ENCODE measurements around the gene MAD1L1.

MAD1L1 gene

DNA sequence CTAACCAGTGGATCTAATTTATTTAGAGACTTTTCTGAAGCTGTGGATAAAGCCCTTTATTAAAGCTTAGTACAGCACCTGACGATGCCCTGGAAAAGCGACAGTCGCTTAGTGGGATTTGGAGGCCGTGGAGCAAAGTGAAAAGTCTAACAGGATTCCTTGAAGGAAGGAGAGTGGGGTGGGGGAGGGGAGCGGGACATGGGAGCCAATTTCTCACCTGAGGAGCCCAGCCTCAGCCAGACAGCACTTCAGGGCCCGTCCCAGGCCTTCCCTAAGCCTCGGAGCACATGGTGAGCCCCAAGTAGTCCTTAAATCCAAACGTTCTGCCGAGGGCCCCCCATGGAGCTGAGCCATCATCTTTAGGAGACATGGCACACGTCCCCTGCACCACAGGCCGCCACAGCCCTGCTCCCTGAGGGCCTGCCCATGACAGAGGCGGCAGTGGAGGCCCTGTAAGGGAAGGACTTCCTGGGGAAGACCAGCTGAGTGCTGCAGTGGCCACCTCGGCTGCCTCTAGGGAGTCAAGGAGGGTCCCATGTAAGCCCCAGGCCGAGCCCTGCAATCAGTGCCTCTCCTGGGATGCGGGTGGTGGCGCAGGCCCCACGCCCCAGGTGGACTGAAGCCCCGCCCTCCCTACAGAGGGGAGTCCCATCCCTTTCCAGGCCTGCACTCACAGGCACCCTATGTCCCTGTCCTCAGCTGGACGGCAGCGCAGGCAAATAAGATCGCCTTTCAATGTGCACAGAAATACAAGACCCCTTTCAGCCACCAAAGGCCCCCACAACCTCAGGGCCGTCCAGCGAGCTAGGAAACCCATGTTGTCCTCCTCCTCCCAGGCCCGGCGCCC, 187.0 kb downstream of the MAD1L1 start:
- Histone ChIP-seq H3K27me3 (ENCODE audit: control insufficient read depth, insufficient read depth, low read length) (no peaks in the 10 kb centered on the region), H3K4me3 (ENCODE audit: low read depth, low read length) (no peak overlapping the region), H3K4me1 (ENCODE audit: control insufficient read depth, insufficient read depth, low read length) (no peaks in the 10 kb centered on the region), H3K9ac (ENCODE audit: low read depth, low read length) (no peak overlapping the region), H3K36me3 (ENCODE audit: control insufficient read depth, insufficient read depth, low read length) (peaks cover 8% of the 10 kb centered on the region), H3K9me3 (ENCODE audit: control insufficient read depth, insufficient read depth, low read length) (no peaks in the 10 kb centered on the region)

DNA sequence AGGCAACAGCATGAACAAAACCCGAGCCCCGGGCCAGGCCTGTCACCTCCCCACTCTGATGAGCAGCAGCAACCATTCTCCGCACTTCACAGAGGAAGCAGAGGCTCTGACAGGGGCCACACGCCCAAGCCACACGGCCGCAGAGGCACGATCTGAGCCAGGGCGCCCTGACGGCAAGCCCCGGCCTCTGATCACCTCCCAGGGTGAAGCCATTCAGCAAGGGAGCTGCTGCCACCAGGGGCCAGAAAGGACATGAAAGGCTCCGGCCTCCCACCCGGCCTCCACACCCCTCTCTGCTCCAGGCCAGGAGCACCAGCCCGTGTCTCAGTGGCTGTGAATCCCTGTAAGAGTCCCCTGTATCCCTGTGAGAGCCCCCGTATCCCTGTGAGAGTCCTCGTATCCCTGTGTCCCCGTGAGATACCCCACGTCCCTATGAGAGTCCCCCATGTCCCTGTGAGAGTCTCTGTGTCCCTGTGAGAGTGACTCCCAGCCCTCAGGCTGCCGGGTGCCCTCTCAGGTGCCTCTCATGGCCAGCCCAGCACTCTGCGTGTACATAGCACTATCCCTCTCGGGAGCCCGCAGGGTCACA, 187.8 kb downstream of the MAD1L1 start:
- Histone ChIP-seq H3K27me3 (ENCODE audit: control insufficient read depth, insufficient read depth, low read length) (no peaks in the 10 kb centered on the region), H3K9ac (ENCODE audit: low read depth, low read length) (no peak overlapping the region), H3K4me1 (ENCODE audit: control insufficient read depth, insufficient read depth, low read length) (no peaks in the 10 kb centered on the region), H3K36me3 (ENCODE audit: control insufficient read depth, insufficient read depth, low read length) (peaks cover 8% of the 10 kb centered on the region), H3K9me3 (ENCODE audit: control insufficient read depth, insufficient read depth, low read length) (no peaks in the 10 kb centered on the region), H3K4me3 (ENCODE audit: low read depth, low read length) (no peak overlapping the region)

DNA sequence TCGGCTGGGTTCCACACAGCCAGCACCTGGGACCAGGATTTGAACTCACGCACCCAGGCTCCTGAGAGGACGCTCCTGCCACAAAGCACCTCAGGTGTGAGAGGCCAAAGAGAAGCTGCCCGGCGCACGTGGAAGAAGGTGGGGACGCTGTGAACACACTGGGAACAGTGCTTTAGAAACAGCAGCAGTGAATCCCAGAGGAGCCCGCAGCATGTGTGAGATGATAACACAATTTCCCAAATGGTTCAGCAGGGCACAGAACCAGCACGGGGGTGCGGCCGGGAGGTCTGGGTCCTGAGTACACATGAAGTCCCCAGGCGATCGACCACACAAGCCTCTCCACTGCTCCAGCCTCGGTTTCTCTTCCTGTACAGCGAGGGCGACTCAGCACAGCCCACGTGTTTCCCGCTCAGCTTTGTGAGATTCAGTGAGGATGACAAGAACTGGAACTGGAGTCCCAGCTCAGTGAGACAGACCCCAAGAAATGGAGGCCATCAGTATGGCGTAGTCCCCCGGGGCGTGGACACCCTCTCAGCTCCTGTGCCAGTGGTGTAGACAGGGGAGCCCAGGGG, 188.3 kb downstream of the MAD1L1 start:
- no peaks in the 10 kb centered on the region for H3K27me3 ChIP-seq (ENCODE audit: control insufficient read depth, insufficient read depth, low read length)
- no peak overlapping the region for H3K4me3 ChIP-seq (ENCODE audit: low read depth, low read length)
- no peaks in the 10 kb centered on the region for H3K4me1 ChIP-seq (ENCODE audit: control insufficient read depth, insufficient read depth, low read length)
- H3K36me3 ChIP-seq (ENCODE audit: control insufficient read depth, insufficient read depth, low read length): peaks cover 8% of the 10 kb centered on the region
- no peak overlapping the region for H3K9ac ChIP-seq (ENCODE audit: low read depth, low read length)
- H3K9me3 ChIP-seq (ENCODE audit: control insufficient read depth, insufficient read depth, low read length): no peaks in the 10 kb centered on the region

DNA sequence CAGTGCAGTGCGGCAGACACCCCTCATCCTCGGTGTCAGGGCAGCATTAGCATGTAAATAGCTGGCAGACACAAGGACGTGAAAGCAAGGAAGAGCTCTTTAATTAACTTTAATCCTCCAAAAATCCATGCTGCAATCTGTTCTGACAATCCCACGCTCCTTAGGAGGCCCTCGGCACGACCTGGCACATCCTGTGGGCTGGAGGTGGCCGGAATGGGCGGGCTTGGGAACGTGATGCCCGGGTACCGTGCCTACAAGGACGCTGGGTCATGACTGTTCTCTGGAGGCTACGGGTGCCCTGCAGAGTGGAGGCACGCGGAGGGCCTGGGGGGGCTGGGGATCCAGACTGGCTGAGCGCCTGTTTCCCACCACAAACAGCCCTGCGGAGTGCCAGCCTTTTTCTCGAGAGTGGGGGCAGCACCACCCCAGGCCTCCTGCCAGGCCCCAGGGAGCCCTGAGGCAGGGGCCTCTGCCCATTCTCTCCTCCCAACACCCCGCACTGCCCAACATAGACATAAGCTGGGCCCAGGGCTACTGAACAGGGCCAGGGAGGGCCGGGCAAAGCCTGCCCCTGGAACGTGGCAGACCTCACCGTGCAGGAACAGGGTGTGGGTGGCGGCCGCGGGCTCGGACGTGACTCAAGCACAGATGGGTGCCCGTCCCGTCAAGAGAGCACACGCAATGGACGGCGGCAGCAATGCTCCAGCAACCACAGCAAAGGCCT, 189.3 kb downstream of the MAD1L1 start:
- H3K9ac ChIP-seq (ENCODE audit: low read depth, low read length): no peak overlapping the region
- H3K27me3 ChIP-seq (ENCODE audit: control insufficient read depth, insufficient read depth, low read length): no peaks in the 10 kb centered on the region
- H3K4me1 ChIP-seq (ENCODE audit: control insufficient read depth, insufficient read depth, low read length): no peaks in the 10 kb centered on the region
- no peak overlapping the region for H3K4me3 ChIP-seq (ENCODE audit: low read depth, low read length)
- H3K36me3 ChIP-seq (ENCODE audit: control insufficient read depth, insufficient read depth, low read length): peaks cover 8% of the 10 kb centered on the region
- no peaks in the 10 kb centered on the region for H3K9me3 ChIP-seq (ENCODE audit: control insufficient read depth, insufficient read depth, low read length)

DNA sequence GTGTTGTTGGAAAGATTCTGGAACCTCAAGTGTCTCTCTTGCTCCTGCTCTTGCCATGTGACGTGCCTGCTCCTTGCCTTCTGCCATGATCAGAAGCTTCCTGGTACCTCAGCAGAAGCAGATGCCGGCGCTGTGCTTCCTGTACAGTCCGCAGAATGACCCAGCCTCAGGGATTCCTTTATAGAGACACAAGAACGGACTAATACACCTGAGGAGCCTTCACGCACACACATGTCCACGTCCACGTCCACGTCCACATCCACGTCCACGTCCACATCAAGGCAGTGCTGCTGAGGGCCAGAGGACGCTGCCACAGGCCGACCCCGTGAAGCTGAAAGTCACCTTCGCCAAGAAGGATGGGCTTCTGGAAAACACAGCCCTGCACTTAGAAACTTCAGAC, 190.1 kb downstream of the MAD1L1 start:
- no peak overlapping the region for H3K9ac ChIP-seq (ENCODE audit: low read depth, low read length)
- H3K9me3 ChIP-seq (ENCODE audit: control insufficient read depth, insufficient read depth, low read length): no peaks in the 10 kb centered on the region
- peaks cover 8% of the 10 kb centered on the region for H3K36me3 ChIP-seq (ENCODE audit: control insufficient read depth, insufficient read depth, low read length)
- no peaks in the 10 kb centered on the region for H3K27me3 ChIP-seq (ENCODE audit: control insufficient read depth, insufficient read depth, low read length)
- H3K4me3 ChIP-seq (ENCODE audit: low read depth, low read length): no peak overlapping the region
- no peaks in the 10 kb centered on the region for H3K4me1 ChIP-seq (ENCODE audit: control insufficient read depth, insufficient read depth, low read length)

DNA sequence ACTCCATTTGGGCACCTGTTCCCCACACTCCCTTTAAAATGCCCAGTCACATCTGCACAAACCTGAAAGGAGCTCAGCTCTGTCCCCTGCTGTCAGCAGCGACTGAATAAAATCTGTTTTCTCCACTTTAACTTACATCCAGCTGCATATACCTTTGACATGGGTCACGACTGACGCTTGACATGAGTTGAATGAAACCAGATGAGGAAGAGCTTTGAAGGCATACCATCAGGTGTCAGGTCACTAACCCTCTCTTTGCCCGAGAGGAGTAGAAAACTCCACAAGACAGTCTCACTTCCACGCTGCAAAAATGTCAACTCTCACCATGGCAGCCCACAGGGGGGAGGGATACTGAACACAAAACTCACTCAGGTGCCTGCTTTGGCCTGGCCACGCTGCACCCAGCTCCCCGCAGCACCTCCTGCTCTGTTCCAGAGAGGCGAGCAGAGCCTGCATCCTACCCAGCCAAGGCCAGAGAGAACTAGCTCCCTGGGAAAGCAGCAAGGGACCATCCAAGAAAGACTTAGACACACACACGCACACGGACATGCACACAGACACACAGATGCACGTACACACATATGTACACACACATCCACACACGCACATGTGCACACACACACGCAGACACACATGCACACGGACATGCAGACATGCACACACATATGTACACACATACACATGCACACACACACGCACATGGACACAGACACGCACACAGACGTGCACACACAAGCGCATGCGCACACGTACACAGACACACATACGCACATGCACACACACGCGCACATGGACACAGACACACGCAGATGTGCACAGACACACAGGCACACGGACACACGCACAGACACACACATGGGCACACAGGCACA, 191.0 kb downstream of the MAD1L1 start:
- Histone ChIP-seq H3K27me3 (ENCODE audit: control insufficient read depth, insufficient read depth, low read length) (no peaks in the 10 kb centered on the region), H3K4me1 (ENCODE audit: control insufficient read depth, insufficient read depth, low read length) (no peaks in the 10 kb centered on the region), H3K9ac (ENCODE audit: low read depth, low read length) (no peak overlapping the region), H3K9me3 (ENCODE audit: control insufficient read depth, insufficient read depth, low read length) (no peaks in the 10 kb centered on the region), H3K4me3 (ENCODE audit: low read depth, low read length) (no peak overlapping the region), H3K36me3 (ENCODE audit: control insufficient read depth, insufficient read depth, low read length) (peaks cover 8% of the 10 kb centered on the region)

DNA sequence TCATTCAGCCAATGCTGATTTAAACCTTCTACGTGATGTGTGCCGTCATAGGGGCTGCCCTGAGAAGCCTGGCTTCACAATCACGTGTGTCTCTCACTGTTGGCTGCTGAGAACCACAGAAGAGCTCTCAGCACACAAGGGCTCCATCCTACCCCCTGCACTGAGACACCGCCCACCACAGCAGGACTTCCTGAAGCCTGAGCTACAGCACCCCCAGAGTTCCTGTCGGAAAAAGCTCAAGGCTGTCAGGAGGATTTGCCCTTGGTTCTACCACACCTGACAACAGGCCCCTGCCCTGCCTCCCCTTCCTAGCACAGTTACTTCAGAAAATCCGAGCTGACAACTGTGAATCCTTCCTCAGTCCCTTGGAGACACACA, 191.9 kb downstream of the MAD1L1 start:
- peaks cover 8% of the 10 kb centered on the region for H3K36me3 ChIP-seq (ENCODE audit: control insufficient read depth, insufficient read depth, low read length)
- no peaks in the 10 kb centered on the region for H3K9me3 ChIP-seq (ENCODE audit: control insufficient read depth, insufficient read depth, low read length)
- H3K9ac ChIP-seq (ENCODE audit: low read depth, low read length): no peak overlapping the region
- no peaks in the 10 kb centered on the region for H3K27me3 ChIP-seq (ENCODE audit: control insufficient read depth, insufficient read depth, low read length)
- H3K4me1 ChIP-seq (ENCODE audit: control insufficient read depth, insufficient read depth, low read length): no peaks in the 10 kb centered on the region
- H3K4me3 ChIP-seq (ENCODE audit: low read depth, low read length): no peak overlapping the region

DNA sequence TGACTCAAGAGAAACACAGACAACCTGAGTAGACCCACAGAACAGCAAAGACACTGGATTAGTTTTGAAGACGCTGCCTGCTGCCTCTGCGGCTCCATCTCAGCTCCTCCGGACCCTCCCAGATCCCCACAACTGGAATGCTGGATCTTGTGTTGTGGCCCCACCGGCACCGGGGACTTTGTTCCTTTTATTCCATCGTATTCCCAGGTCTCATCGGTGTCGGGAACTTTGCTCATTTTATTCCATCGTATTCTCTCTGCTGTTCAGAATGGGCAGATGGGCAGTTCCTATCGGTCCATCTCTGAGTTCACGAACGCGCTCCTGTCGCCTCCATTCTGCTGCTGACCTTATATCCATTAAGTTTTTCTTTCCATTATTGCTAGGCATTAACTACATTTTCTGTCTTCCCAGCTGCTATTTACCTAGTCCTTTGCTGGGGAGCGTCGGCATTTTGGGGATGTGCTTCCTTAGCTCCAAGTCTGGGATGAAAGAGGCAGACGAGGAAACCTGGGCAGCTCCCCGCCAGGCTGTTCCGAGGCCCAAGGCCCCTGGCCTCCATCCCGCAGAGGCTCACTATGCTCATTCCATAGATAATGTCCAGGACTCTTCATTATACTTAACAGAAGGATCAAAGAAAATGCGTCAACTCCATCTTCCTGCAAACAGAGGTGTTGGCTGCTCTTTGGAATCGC, 192.4 kb downstream of the MAD1L1 start:
- Histone ChIP-seq H3K9ac (ENCODE audit: low read depth, low read length) (no peak overlapping the region), H3K4me1 (ENCODE audit: control insufficient read depth, insufficient read depth, low read length) (no peaks in the 10 kb centered on the region), H3K36me3 (ENCODE audit: control insufficient read depth, insufficient read depth, low read length) (peaks cover 8% of the 10 kb centered on the region), H3K9me3 (ENCODE audit: control insufficient read depth, insufficient read depth, low read length) (no peaks in the 10 kb centered on the region), H3K27me3 (ENCODE audit: control insufficient read depth, insufficient read depth, low read length) (no peaks in the 10 kb centered on the region), H3K4me3 (ENCODE audit: low read depth, low read length) (no peak overlapping the region)

DNA sequence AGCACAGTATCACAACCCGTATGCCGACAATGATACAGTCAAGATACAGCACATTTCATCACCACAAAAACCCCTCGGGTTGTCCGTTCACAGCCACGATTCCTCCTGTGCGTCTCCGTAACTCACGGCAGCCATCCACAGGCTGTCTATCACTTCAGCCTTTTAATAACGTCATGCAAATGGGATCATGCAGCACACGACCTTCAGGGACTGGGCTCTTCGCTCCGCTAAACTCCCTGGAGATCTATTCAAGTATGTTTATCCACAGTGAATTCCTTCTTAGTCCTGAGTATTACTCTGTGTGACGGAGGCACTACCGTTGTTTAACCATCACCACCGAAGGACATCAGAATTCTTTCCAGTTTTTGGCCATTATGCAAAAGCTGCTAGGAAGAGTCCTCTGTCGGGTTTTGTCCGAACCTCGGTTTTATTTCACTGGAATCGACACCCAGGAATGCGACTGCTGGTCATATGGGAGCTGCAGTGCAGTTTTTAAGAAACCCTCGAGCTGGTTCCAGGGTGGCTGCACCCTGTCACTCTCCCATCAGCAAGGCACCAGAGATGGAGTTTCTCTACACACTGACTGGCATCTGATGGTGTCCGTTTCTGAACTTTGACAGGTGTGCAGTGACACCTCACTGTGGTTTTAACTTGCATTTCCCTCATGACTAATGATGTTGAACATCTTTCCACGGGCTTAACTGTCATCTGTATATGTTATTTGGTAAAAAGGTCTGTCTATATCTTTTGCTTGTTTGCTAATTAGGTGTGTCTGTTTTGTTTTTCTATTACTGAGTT, 193.6 kb downstream of the MAD1L1 start:
- no peaks in the 10 kb centered on the region for H3K4me1 ChIP-seq (ENCODE audit: control insufficient read depth, insufficient read depth, low read length)
- H3K4me3 ChIP-seq (ENCODE audit: low read depth, low read length): no peak overlapping the region
- H3K9ac ChIP-seq (ENCODE audit: low read depth, low read length): no peak overlapping the region
- no peaks in the 10 kb centered on the region for H3K27me3 ChIP-seq (ENCODE audit: control insufficient read depth, insufficient read depth, low read length)
- H3K9me3 ChIP-seq (ENCODE audit: control insufficient read depth, insufficient read depth, low read length): no peaks in the 10 kb centered on the region
- H3K36me3 ChIP-seq (ENCODE audit: control insufficient read depth, insufficient read depth, low read length): peaks cover 8% of the 10 kb centered on the region

DNA sequence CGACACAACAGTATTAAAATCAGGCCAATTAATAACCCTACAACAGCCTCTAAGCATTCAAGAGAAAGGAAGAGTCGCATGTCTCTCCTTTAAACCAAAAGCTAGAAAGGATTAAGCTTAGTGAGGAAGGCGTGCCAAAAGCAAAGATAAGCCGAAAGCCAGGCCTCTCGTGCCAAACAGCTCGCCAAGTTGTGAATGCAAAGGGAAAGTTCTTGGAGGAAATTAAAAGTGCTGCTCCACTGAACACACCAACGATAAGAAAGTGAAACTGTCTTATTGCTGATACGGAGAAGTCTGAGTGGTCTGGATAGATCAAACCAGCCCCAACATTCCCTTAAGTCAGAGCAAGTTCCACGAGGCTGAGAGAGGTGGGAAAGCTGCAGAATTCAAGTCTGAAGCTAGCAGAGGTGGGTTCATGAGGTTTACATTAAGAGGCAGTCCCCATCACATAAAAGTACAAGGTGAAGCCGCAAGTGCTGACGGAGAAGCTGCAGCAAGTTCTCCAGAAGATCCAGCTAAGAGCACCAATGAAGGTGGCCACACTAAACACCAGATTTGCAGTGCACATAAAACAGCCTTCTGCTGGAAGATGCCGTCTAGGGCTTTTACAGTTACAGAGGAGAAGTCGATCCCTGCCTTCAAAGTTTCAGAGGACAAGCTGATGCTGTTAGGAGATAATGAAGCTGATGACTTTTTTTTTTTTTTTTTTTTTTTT, 194.8 kb downstream of the MAD1L1 start:
- H3K27me3 ChIP-seq (ENCODE audit: control insufficient read depth, insufficient read depth, low read length): no peaks in the 10 kb centered on the region
- H3K4me1 ChIP-seq (ENCODE audit: control insufficient read depth, insufficient read depth, low read length): no peaks in the 10 kb centered on the region
- peaks cover 5% of the 10 kb centered on the region for H3K36me3 ChIP-seq (ENCODE audit: control insufficient read depth, insufficient read depth, low read length)
- H3K9me3 ChIP-seq (ENCODE audit: control insufficient read depth, insufficient read depth, low read length): no peaks in the 10 kb centered on the region
- no peak overlapping the region for H3K9ac ChIP-seq (ENCODE audit: low read depth, low read length)
- H3K4me3 ChIP-seq (ENCODE audit: low read depth, low read length): no peak overlapping the region
